Measurements from ENCODE around the gene CEP112. TPM values are rescaled to one million over a fixed set of nuclear protein-coding genes. Genes with fewer than 3 reads are reported as not detected.
A peak's percentile ranks its signal among the peaks of the same experiment; 100 is the strongest.

CEP112 gene
- total and polyA plus RNA-seq, 2 of the 4 experiments (the other 2 are of a cell fraction) = 2.5 to 5.6 TPM

DNA sequence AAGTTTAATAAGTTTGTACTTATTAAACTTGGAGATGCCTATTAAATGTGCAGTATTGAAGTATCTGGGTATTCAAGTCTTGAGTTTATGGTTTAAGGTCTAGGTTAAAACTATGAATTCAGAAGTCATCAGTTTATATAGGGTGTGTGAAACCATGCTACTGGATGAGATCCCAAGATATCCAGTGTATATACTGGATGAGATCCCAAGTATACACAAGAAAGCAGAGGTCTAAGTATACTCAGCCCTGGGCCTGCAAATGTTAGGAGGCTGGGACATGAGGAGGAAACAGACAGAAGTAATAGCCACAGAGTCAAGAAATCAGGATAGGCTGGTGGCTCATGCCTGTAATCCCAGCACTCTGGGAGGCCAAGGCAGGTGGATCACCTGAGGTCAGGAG, 436.1 kb downstream of the CEP112 start:
- POLR2A ChIA-PET (ENCODE audit: unreplicated experiment) = no interaction called here

More for the DNA sequence above, 436.1 kb downstream of the CEP112 start:
- DNase-seq (peak; percentile 35), ATAC-seq (ENCODE audit: low read depth) (peak; percentile 48; the same call in 1 of the 2 replicates)
- Histone ChIP-seq H3K9ac (ENCODE audit: low read depth, low read length) (no peak overlapping the region), H3K18ac (ENCODE audit: low read depth, low read length) (no peak overlapping the region), H3K9me1 (ENCODE audit: insufficient read depth, low read length) (no peaks in the 10 kb centered on the region), H3K4me2 (ENCODE audit: low read depth, low read length) (no peak overlapping the region), H3K56ac (ENCODE audit: extremely low read depth, insufficient read depth, low read length) (no peak overlapping the region), H2BK120ac (ENCODE audit: low read depth, low read length) (no peak overlapping the region), H3K9me3 (ENCODE audit: control insufficient read depth, insufficient read depth, low read length) (no peaks in the 10 kb centered on the region), H4K91ac (ENCODE audit: insufficient read depth, low read depth, low read length) (no peak overlapping the region), H4K20me1 (ENCODE audit: insufficient read depth, low read length) (no peaks in the 10 kb centered on the region), H3K27ac (ENCODE audit: insufficient read depth, low read length) (no peak overlapping the region), H3K4me3 (ENCODE audit: insufficient read depth, low read depth, low read length) (no peak overlapping the region), H2AFZ (replicated peaks; ENCODE audit: low read length, poor library complexity) (no peak overlapping the region), H2BK15ac (ENCODE audit: low read depth, low read length) (no peak overlapping the region), H4K5ac (ENCODE audit: low read depth, low read length) (no peak overlapping the region), H3K23ac (ENCODE audit: low read depth, low read length) (no peak overlapping the region), H3K4ac (ENCODE audit: low read depth, low read length) (no peak overlapping the region), H3K36me3 (ENCODE audit: control insufficient read depth, insufficient read depth, low read length) (no peaks in the 10 kb centered on the region), H2AK5ac (ENCODE audit: low read depth, low read length) (no peak overlapping the region), H2BK20ac (ENCODE audit: low read depth, low read length) (no peak overlapping the region), H3K79me1 (ENCODE audit: low read depth in 1 of 2, low read length in 2 of 2) (no peaks in the 10 kb centered on the region), H3K4me1 (ENCODE audit: control insufficient read depth, insufficient read depth, low read length) (no peaks in the 10 kb centered on the region), H2BK5ac (ENCODE audit: low read depth, low read length, poor library complexity, severe bottlenecking) (no peak overlapping the region), H4K8ac (ENCODE audit: low read depth in 2 of 2, low read length in 2 of 2) (no peak overlapping the region), H3K14ac (replicated peaks; ENCODE audit: low read depth, low read length) (no peak overlapping the region), H3K27me3 (ENCODE audit: control insufficient read depth, insufficient read depth, low read length) (peaks cover 3% of the 10 kb centered on the region), H2AK9ac (replicated peaks; ENCODE audit: low read depth, low read length, poor library complexity) (no peak overlapping the region)
- in situ Hi-C loops (cut with MboI; ENCODE audit: low sequenced_read_pairs) (no loop called here), intact Hi-C loops (cut with micrococcal nuclease) (loop anchor here (10.0 kb wide), 1 partner anchor 1089 kb away; no protein-coding TSS in a partner anchor), dilution Hi-C loops (cut with HindIII; ENCODE audit: low sequenced_read_pairs, unreplicated experiment) (no loop called here)
- no TSS peak for BruUV-seq (replicated peaks)
- TF ChIP-seq, protein P1, sequence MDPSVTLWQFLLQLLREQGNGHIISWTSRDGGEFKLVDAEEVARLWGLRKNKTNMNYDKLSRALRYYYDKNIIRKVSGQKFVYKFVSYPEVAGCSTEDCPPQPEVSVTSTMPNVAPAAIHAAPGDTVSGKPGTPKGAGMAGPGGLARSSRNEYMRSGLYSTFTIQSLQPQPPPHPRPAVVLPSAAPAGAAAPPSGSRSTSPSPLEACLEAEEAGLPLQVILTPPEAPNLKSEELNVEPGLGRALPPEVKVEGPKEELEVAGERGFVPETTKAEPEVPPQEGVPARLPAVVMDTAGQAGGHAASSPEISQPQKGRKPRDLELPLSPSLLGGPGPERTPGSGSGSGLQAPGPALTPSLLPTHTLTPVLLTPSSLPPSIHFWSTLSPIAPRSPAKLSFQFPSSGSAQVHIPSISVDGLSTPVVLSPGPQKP (IDR thresholded peaks at IDR 0.05; ENCODE audit: borderline replicate concordance, low read depth, low read length) = no peak
- CTCF ChIA-PET = no interaction called here

Measured in IMR-90 (cell line).